Liver (tissue), 9 donors: ENCODE data around the gene PALD1. TPM values are rescaled to one million over a fixed set of nuclear protein-coding genes. Genes with fewer than 3 reads are reported as not detected.

Experiments
- DNase-seq: peaks from one replicate; pipeline ENCODE4 v3.0.0-alpha.2; 2017; ENCODE audit warnings: low spot score
- H3K27ac ChIP-seq, 2 donors: one replicate each; pipeline ENCODE4 v1.7.0; 2013; ENCODE audit warnings: inconsistent platforms in 2 of 2, low read length in 2 of 2, control low read depth in 1 of 2, low read depth in 1 of 2, mild to moderate bottlenecking in 1 of 2
- H3K27me3 ChIP-seq, 4 donors: one replicate each; pipeline versions ENCODE4 v1.6.1 to v1.7.0; 2013; ENCODE audit warnings: low read length in 3 of 4, inconsistent platforms in 1 of 4, mild to moderate bottlenecking in 1 of 4, moderate library complexity in 1 of 4; ENCODE audit not compliant: control insufficient read depth in 4 of 4, insufficient read depth in 4 of 4
- H3K36me3 ChIP-seq, 4 donors: one replicate each; pipeline versions ENCODE4 v1.6.1 to v1.7.0; 2013; ENCODE audit warnings: low read length in 3 of 4, mild to moderate bottlenecking in 3 of 4, low read depth in 1 of 4, moderate library complexity in 1 of 4; ENCODE audit not compliant: control insufficient read depth in 4 of 4, insufficient read depth in 3 of 4
- H3K4me1 ChIP-seq, 4 donors: one replicate each; pipeline versions ENCODE4 v1.6.1 to v1.7.0; 2013; ENCODE audit warnings: low read length in 3 of 4, mild to moderate bottlenecking in 3 of 4, moderate library complexity in 1 of 4; ENCODE audit not compliant: control insufficient read depth in 4 of 4, insufficient read depth in 4 of 4
- H3K4me3 ChIP-seq, 3 donors: one replicate each; pipeline versions ENCODE4 v1.6.1 to v1.7.0; 2013; ENCODE audit warnings: low read length in 3 of 3, control low read depth in 1 of 3, low read depth in 1 of 3, mild to moderate bottlenecking in 1 of 3
- H3K9ac ChIP-seq, 2 donors: one replicate each; pipeline ENCODE4 v1.7.0; 2013; ENCODE audit warnings: low read length in 2 of 2, mild to moderate bottlenecking in 2 of 2, moderate library complexity in 2 of 2, control low read depth in 1 of 2, low read depth in 1 of 2
- H3K9me3 ChIP-seq, 4 donors: one replicate each; pipeline versions ENCODE4 v1.6.1 to v1.7.0; 2013; ENCODE audit warnings: low read length in 3 of 4; ENCODE audit not compliant: control insufficient read depth in 4 of 4
- CTCF ChIP-seq: fragments of 150-350 bp; IDR thresholded peaks from 2 replicates; pipeline ENCODE4 v1.5.1; 2017; ENCODE audit warnings: improper control_type of control experiment, low read depth, low read length; ENCODE audit not compliant: missing input control
- EGR1 ChIP-seq, 2 donors: IDR thresholded peaks; 2 replicates each; pipeline ENCODE4 v1.6.1; 2016 to 2018; ENCODE audit warnings: antibody characterized with exemption in 2 of 2, low read depth in 2 of 2
- FOXA1 ChIP-seq: IDR thresholded peaks from 2 replicates; pipeline ENCODE4 v1.6.1; 2016; ENCODE audit warnings: antibody characterized with exemption
- FOXA2 ChIP-seq: IDR thresholded peaks from 2 replicates; pipeline ENCODE4 v1.6.1; 2016; ENCODE audit warnings: antibody characterized with exemption
- GABPA ChIP-seq, 2 donors: IDR thresholded peaks in 1 of 2; conservative IDR thresholded peaks in 1 of 2; 2 replicates each; pipeline ENCODE4 v1.6.1; 2016; ENCODE audit warnings: antibody characterized with exemption in 2 of 2, mild to moderate bottlenecking in 1 of 2, moderate library complexity in 1 of 2
- HNF4A ChIP-seq, 2 donors: conservative IDR thresholded peaks; 2 replicates each; pipeline ENCODE4 v1.6.1; 2016; ENCODE audit warnings: antibody characterized with exemption in 2 of 2, mild to moderate bottlenecking in 2 of 2
- HNF4G ChIP-seq: IDR thresholded peaks from 2 replicates; pipeline ENCODE4 v1.6.1; 2016; ENCODE audit warnings: antibody characterized with exemption
- JUND ChIP-seq, 2 donors: IDR thresholded peaks; 2 replicates each; pipeline ENCODE4 v1.6.1; 2016; ENCODE audit warnings: antibody characterized with exemption in 2 of 2
- NR2F2 ChIP-seq: IDR thresholded peaks from 2 replicates; pipeline ENCODE4 v1.6.1; 2016; ENCODE audit warnings: antibody characterized with exemption
- RAD21 ChIP-seq, 2 donors: IDR thresholded peaks; 2 replicates each; pipeline ENCODE4 v1.6.1; 2016; ENCODE audit warnings: antibody characterized with exemption in 2 of 2, mild to moderate bottlenecking in 2 of 2
- RXRA ChIP-seq, 2 donors: IDR thresholded peaks; 2 replicates each; pipeline ENCODE4 v1.6.1; 2017 to 2018; ENCODE audit warnings: antibody characterized with exemption in 2 of 2, mild to moderate bottlenecking in 1 of 2
- SP1 ChIP-seq: IDR thresholded peaks from 2 replicates; pipeline ENCODE4 v1.6.1; 2018; ENCODE audit warnings: antibody characterized with exemption, mild to moderate bottlenecking
- TAF1 ChIP-seq: conservative IDR thresholded peaks from 2 replicates; pipeline ENCODE4 v1.6.1; 2016; ENCODE audit warnings: antibody characterized with exemption, mild to moderate bottlenecking
- YY1 ChIP-seq: IDR thresholded peaks from 2 replicates; pipeline ENCODE4 v1.6.1; 2016; ENCODE audit warnings: antibody characterized with exemption, mild to moderate bottlenecking
- ZBTB33 ChIP-seq: IDR thresholded peaks from 2 replicates; pipeline ENCODE4 v1.6.1; 2016; ENCODE audit warnings: antibody characterized with exemption
- WGBS: extraction: QIAGEN DNeasy Blood & Tissue Kit; methylation state at CpG from one replicate; pipeline ENCODE4 v1.1.7; 2013; 5-methylcytosine and 5-hydroxymethylcytosine counted together
- polyA plus RNA-seq, 2 donors: library from polyadenylated mRNA; stranded (reverse) in 1 of 2; unstranded in 1 of 2; fragments of 200-250 nt in 1 of 2; fragments of >200 nt in 1 of 2; fragmentation: Nextera tagmentation in 1 of 2; extraction: Ambion mirVana in 1 of 2; gene quantifications; one replicate each; pipeline versions ENCODE4 v1.2.1 to v1.2.3, GENCODE V29; 2013 to 2015
- total RNA-seq, 2 donors: library from RNA; depleted of rRNA; stranded (reverse); fragments of >200 nt; gene quantifications; one replicate each; pipeline ENCODE4 v1.2.3, GENCODE V29; 2014
- TF ChIP-seq, protein P1 (sequence below): IDR thresholded peaks from 2 replicates; pipeline ENCODE4 v1.6.1; 2016; ENCODE audit warnings: antibody characterized with exemption
- TF ChIP-seq, protein P2 (sequence below): IDR thresholded peaks from 2 replicates; pipeline ENCODE4 v1.6.1; 2016; ENCODE audit warnings: antibody characterized with exemption, mild to moderate bottlenecking
- TF ChIP-seq, protein P3 (sequence below): IDR thresholded peaks from 2 replicates; pipeline ENCODE4 v1.6.1; 2016; ENCODE audit warnings: antibody characterized with exemption
- donor health status: healthy.
- donor health status: healthy.
- donor health status: healthy.
- donor health status: healthy.
- donor health status: healthy.

The PALD1 gene
- total and polyA plus RNA-seq, 4 donors: 0.72 to 4.2 (median 1.4) TPM

DNA sequence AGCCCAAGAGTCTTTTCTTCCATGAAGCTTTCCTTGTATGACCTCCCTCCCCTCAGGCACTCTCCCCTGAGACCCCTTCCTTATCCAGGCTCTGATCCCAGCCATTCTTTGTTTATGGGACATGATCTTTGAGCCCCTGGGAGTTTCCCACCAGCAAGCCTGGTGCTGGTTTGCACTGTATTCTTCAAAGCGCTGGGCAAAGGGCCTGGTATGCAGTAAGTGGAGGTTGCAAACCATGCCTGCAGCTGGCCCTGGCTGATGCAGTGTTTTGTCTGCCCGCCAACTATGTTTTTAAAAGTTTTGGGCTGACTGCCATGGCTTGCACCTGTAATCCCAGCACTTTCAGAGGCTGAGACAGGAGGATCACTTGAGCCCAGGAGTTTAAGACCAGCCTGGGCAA is 30.3 kb upstream of the PALD1 start:
- no peak for DNase-seq
- H3K27ac ChIP-seq: no peak overlapping the region
- H3K4me1 ChIP-seq: peaks cover 0 to 7% (median 5%) of the 10 kb centered on the region in 4 donors
- no peaks in the 10 kb centered on the region for H3K9me3 ChIP-seq
- no peaks in the 10 kb centered on the region for H3K36me3 ChIP-seq
- H3K9ac ChIP-seq: no peak overlapping the region
- WGBS: 87% methylated on average over 2 of the region's 2 CpGs
- TF ChIP-seq JUND (IDR thresholded peaks at IDR 0.05): no peak
- H3K4me3 ChIP-seq: no peak overlapping the region
- H3K27me3 ChIP-seq: no peaks in the 10 kb centered on the region

GRCh38 chr10:70455213-70455630 is 23.3 kb upstream of the PALD1 start:
- Histone ChIP-seq H3K4me3 (no peak overlapping the region), H3K27ac (no peak overlapping the region), H3K27me3 (peaks cover 0 to 5% (median under 1%) of the 10 kb centered on the region in 4 donors), H3K36me3 (no peaks in the 10 kb centered on the region), H3K9me3 (no peaks in the 10 kb centered on the region), H3K9ac (no peak overlapping the region), H3K4me1 (peaks cover 5 to 8% (median 7%) of the 10 kb centered on the region in 4 donors)
- no peak for DNase-seq
- TF ChIP-seq ZBTB33 (no peak), NR2F2 (no peak), GABPA (IDR thresholded peaks at IDR 0.05 in 1 of 2, conservative IDR thresholded peaks at IDR 0.05 in 1 of 2) (no peak), RAD21 (IDR thresholded peaks at IDR 0.05) (no peak), FOXA1 (no peak), HNF4G (no peak), HNF4A (conservative IDR thresholded peaks at IDR 0.05) (no peak), RXRA (IDR thresholded peaks at IDR 0.05) (no peak), TAF1 (no peak), SP1 (no peak), EGR1 (IDR thresholded peaks at IDR 0.05; ENCODE audit: low read depth in 2 of 2) (no peak), FOXA2 (no peak), JUND (IDR thresholded peaks at IDR 0.05) (no peak), YY1 (no peak), CTCF (no peak)
- TF ChIP-seq, protein P1, sequence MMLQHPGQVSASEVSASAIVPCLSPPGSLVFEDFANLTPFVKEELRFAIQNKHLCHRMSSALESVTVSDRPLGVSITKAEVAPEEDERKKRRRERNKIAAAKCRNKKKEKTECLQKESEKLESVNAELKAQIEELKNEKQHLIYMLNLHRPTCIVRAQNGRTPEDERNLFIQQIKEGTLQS: no peak
- TF ChIP-seq, protein P2, sequence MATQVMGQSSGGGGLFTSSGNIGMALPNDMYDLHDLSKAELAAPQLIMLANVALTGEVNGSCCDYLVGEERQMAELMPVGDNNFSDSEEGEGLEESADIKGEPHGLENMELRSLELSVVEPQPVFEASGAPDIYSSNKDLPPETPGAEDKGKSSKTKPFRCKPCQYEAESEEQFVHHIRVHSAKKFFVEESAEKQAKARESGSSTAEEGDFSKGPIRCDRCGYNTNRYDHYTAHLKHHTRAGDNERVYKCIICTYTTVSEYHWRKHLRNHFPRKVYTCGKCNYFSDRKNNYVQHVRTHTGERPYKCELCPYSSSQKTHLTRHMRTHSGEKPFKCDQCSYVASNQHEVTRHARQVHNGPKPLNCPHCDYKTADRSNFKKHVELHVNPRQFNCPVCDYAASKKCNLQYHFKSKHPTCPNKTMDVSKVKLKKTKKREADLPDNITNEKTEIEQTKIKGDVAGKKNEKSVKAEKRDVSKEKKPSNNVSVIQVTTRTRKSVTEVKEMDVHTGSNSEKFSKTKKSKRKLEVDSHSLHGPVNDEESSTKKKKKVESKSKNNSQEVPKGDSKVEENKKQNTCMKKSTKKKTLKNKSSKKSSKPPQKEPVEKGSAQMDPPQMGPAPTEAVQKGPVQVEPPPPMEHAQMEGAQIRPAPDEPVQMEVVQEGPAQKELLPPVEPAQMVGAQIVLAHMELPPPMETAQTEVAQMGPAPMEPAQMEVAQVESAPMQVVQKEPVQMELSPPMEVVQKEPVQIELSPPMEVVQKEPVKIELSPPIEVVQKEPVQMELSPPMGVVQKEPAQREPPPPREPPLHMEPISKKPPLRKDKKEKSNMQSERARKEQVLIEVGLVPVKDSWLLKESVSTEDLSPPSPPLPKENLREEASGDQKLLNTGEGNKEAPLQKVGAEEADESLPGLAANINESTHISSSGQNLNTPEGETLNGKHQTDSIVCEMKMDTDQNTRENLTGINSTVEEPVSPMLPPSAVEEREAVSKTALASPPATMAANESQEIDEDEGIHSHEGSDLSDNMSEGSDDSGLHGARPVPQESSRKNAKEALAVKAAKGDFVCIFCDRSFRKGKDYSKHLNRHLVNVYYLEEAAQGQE: no peak
- TF ChIP-seq, protein P3, sequence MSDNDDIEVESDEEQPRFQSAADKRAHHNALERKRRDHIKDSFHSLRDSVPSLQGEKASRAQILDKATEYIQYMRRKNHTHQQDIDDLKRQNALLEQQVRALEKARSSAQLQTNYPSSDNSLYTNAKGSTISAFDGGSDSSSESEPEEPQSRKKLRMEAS: no peak
- WGBS: 69% methylated on average over 6 of the region's 6 CpGs
